ENCODE measurements around the gene DNAAF9. TPM values are rescaled to one million over a fixed set of nuclear protein-coding genes. Genes with fewer than 3 reads are reported as not detected.

The DNAAF9 gene
- total and polyA plus RNA-seq, 4 donors = 1.4 to 4.4 (median 2.4) TPM

DNA sequence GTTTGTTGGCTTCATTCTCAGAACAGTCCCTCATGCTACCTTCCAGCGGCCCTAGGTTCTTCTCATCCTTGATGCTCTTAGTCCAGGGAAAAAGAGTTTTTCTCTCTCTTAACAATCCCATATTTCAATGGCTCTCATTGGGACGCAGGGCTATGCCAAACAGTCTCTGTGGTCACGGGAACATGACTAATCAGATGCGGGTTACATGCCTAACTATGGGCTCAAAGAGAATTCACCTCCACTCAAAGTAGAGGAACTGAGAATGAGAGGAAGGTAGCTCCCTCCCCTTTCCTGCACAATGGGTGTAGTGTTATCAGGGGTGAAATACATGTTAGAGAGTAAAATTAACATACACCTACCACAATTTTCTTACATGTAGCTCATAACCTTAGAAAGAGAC, 45.2 kb upstream of the DNAAF9 start:
- Histone ChIP-seq H3K4me3 (ENCODE audit: low read depth in 1 of 3, low read length in 3 of 3) (no peak overlapping the region), H3K9ac (ENCODE audit: low read depth in 1 of 2, low read length in 2 of 2) (no peak overlapping the region), H3K27ac (ENCODE audit: low read depth in 1 of 2, low read length in 2 of 2) (no peak overlapping the region), H3K9me3 (ENCODE audit: control insufficient read depth in 4 of 4, low read length in 3 of 4) (no peaks in the 10 kb centered on the region), H3K27me3 (ENCODE audit: control insufficient read depth in 4 of 4, insufficient read depth in 4 of 4, low read length in 3 of 4) (no peaks in the 10 kb centered on the region), H3K4me1 (ENCODE audit: control insufficient read depth in 4 of 4, insufficient read depth in 4 of 4, low read length in 3 of 4) (no peaks in the 10 kb centered on the region), H3K36me3 (ENCODE audit: control insufficient read depth in 4 of 4, insufficient read depth in 3 of 4, low read depth in 1 of 4, low read length in 3 of 4) (no peaks in the 10 kb centered on the region)
- TF ChIP-seq, protein P1, sequence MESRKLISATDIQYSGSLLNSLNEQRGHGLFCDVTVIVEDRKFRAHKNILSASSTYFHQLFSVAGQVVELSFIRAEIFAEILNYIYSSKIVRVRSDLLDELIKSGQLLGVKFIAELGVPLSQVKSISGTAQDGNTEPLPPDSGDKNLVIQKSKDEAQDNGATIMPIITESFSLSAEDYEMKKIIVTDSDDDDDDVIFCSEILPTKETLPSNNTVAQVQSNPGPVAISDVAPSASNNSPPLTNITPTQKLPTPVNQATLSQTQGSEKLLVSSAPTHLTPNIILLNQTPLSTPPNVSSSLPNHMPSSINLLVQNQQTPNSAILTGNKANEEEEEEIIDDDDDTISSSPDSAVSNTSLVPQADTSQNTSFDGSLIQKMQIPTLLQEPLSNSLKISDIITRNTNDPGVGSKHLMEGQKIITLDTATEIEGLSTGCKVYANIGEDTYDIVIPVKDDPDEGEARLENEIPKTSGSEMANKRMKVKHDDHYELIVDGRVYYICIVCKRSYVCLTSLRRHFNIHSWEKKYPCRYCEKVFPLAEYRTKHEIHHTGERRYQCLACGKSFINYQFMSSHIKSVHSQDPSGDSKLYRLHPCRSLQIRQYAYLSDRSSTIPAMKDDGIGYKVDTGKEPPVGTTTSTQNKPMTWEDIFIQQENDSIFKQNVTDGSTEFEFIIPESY (IDR thresholded peaks at IDR 0.05) = no peak
- no peak for TF ChIP-seq JUND (IDR thresholded peaks at IDR 0.05)
- TF ChIP-seq RXRA (IDR thresholded peaks at IDR 0.05) = no peak
- no peak for TF ChIP-seq ATF3 (IDR thresholded peaks at IDR 0.05)
- TF ChIP-seq RAD21 (IDR thresholded peaks at IDR 0.05) = no peak
- TF ChIP-seq FOXA2 (IDR thresholded peaks at IDR 0.05) = no peak
- TF ChIP-seq FOXA1 (IDR thresholded peaks at IDR 0.05) = no peak
- no peak for TF ChIP-seq YY1 (IDR thresholded peaks at IDR 0.05)
- TF ChIP-seq SP1 (IDR thresholded peaks at IDR 0.05) = no peak
- TF ChIP-seq NR2F2 (IDR thresholded peaks at IDR 0.05) = no peak
- TF ChIP-seq GABPA (IDR thresholded peaks at IDR 0.05 in 1 of 2, conservative IDR thresholded peaks at IDR 0.05 in 1 of 2) = no peak
- TF ChIP-seq, protein P2, sequence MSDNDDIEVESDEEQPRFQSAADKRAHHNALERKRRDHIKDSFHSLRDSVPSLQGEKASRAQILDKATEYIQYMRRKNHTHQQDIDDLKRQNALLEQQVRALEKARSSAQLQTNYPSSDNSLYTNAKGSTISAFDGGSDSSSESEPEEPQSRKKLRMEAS (IDR thresholded peaks at IDR 0.05) = no peak
- no peak for TF ChIP-seq HNF4G (IDR thresholded peaks at IDR 0.05)
- TF ChIP-seq HNF4A (conservative IDR thresholded peaks at IDR 0.05) = no peak
- TF ChIP-seq TAF1 (conservative IDR thresholded peaks at IDR 0.05) = no peak
- no peak for TF ChIP-seq REST (IDR thresholded peaks at IDR 0.05)
- WGBS = 88% methylated on average over 4 of the region's 4 CpGs
- no peak for DNase-seq (ENCODE audit: low spot score)

DNA sequence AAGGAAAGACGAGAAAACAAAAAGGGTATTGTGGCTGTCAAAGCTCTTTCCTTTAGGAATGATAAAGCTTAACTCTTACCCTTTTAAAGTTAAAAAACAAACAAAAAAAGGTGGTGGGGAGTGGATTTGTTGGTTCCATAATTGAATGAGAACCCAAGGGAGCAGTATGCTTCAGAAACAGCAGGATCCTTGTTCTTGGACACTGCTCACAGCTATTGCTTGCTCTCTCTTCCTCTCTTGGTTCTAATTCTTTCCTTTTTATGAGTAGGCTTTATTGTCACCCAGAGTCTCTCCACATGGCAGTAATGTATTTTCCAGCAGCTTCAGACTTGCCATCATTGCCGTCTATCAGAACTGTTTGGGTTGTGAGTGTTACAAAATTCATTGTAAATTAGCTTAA, 44.7 kb upstream of the DNAAF9 start:
- Histone ChIP-seq H3K9ac (ENCODE audit: low read depth in 1 of 2, low read length in 2 of 2) (no peak overlapping the region), H3K27me3 (ENCODE audit: control insufficient read depth in 4 of 4, insufficient read depth in 4 of 4, low read length in 3 of 4) (no peaks in the 10 kb centered on the region), H3K27ac (ENCODE audit: low read depth in 1 of 2, low read length in 2 of 2) (no peak overlapping the region), H3K4me3 (ENCODE audit: low read depth in 1 of 3, low read length in 3 of 3) (no peak overlapping the region), H3K4me1 (ENCODE audit: control insufficient read depth in 4 of 4, insufficient read depth in 4 of 4, low read length in 3 of 4) (no peaks in the 10 kb centered on the region), H3K36me3 (ENCODE audit: control insufficient read depth in 4 of 4, insufficient read depth in 3 of 4, low read depth in 1 of 4, low read length in 3 of 4) (no peaks in the 10 kb centered on the region), H3K9me3 (ENCODE audit: control insufficient read depth in 4 of 4, low read length in 3 of 4) (no peaks in the 10 kb centered on the region)
- TF ChIP-seq FOXA1 (IDR thresholded peaks at IDR 0.05) (no peak), REST (IDR thresholded peaks at IDR 0.05) (no peak), HNF4G (IDR thresholded peaks at IDR 0.05) (no peak), GABPA (IDR thresholded peaks at IDR 0.05 in 1 of 2, conservative IDR thresholded peaks at IDR 0.05 in 1 of 2) (no peak), FOXA2 (IDR thresholded peaks at IDR 0.05) (no peak), TAF1 (conservative IDR thresholded peaks at IDR 0.05) (no peak), EGR1 (IDR thresholded peaks at IDR 0.05; ENCODE audit: low read depth in 2 of 2) (no peak), YY1 (IDR thresholded peaks at IDR 0.05) (no peak), JUND (IDR thresholded peaks at IDR 0.05) (no peak), HNF4A (conservative IDR thresholded peaks at IDR 0.05) (no peak), RAD21 (IDR thresholded peaks at IDR 0.05) (no peak)
- TF ChIP-seq, protein P3, sequence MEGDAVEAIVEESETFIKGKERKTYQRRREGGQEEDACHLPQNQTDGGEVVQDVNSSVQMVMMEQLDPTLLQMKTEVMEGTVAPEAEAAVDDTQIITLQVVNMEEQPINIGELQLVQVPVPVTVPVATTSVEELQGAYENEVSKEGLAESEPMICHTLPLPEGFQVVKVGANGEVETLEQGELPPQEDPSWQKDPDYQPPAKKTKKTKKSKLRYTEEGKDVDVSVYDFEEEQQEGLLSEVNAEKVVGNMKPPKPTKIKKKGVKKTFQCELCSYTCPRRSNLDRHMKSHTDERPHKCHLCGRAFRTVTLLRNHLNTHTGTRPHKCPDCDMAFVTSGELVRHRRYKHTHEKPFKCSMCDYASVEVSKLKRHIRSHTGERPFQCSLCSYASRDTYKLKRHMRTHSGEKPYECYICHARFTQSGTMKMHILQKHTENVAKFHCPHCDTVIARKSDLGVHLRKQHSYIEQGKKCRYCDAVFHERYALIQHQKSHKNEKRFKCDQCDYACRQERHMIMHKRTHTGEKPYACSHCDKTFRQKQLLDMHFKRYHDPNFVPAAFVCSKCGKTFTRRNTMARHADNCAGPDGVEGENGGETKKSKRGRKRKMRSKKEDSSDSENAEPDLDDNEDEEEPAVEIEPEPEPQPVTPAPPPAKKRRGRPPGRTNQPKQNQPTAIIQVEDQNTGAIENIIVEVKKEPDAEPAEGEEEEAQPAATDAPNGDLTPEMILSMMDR (IDR thresholded peaks at IDR 0.05; ENCODE audit: low read depth, low read length, missing input control) = no peak
- TF ChIP-seq, protein P1 (IDR thresholded peaks at IDR 0.05) = no peak
- no peak for DNase-seq (ENCODE audit: low spot score)
- WGBS = 88% methylated on average over 2 of the region's 2 CpGs
